ENCODE results near the gene MACROH2A2. TPM values are rescaled to one million over a fixed set of nuclear protein-coding genes. Genes with fewer than 3 reads are reported as not detected.
"Not testable (repeated sequence)": the region's sequence is repeated elsewhere in the genome, so short reads cannot be mapped to it uniquely, and the experiment has no call there.

The MACROH2A2 gene
- total RNA-seq, 1 experiment from 2014 or later, result 11.3 TPM

DNA sequence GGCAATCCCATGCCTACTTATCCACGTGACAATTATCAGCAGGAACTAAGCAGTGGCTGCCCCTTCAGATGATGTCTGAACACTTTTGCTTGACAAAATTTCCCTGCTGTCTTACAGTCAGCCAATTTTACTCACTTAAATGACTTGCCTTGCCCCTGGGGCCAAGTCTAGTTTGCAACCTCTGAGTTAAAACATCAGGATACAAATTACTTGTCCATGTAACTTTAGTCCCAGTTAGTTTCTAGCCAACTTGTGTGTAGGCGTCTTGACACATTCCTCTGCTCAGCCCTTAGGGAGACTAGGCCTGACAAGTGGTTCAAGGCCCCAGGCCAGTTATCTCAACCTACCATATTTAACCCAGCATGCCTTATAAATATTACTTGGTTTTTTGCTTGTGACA is 105.5 kb downstream of the MACROH2A2 start:
- no peaks in the 10 kb centered on the region for H3K4me1 ChIP-seq (ENCODE audit: insufficient read depth, low read length)
- no peak overlapping the region for H4K5ac ChIP-seq (ENCODE audit: insufficient read length, low read depth, low read length)
- H3T11ph ChIP-seq (ENCODE audit: low read length), result no peak overlapping the region
- H3K27me3 ChIP-seq (ENCODE audit: insufficient read depth, low read length), result no peaks in the 10 kb centered on the region
- no peak overlapping the region for H3K4me2 ChIP-seq (ENCODE audit: insufficient read depth, insufficient read length, low read length)
- no peak overlapping the region for H2BK15ac ChIP-seq (ENCODE audit: low read depth, low read length)
- no peak overlapping the region for H2BK20ac ChIP-seq (ENCODE audit: low read depth, low read length, poor library complexity, severe bottlenecking)
- no peak overlapping the region for H3K4ac ChIP-seq (ENCODE audit: low read depth, low read length)
- H3K18ac ChIP-seq (ENCODE audit: insufficient read length, low read depth, low read length), result no peak overlapping the region
- no peak overlapping the region for H3K4me3 Mint-ChIP-seq
- H4K20me1 ChIP-seq (ENCODE audit: control insufficient read depth, insufficient read depth, insufficient read length), result no peaks in the 10 kb centered on the region
- H2BK5ac ChIP-seq (ENCODE audit: insufficient read length, low read length), result no peak overlapping the region
- H3K27ac Mint-ChIP-seq, result no peak overlapping the region; a peak in 1 of 7 replicates
- no peak overlapping the region for H2AK5ac ChIP-seq (ENCODE audit: insufficient read length, low read length)
- H4K91ac ChIP-seq (ENCODE audit: insufficient read length, low read depth, low read length), result no peak overlapping the region
- H3K27ac ChIP-seq (ENCODE audit: insufficient read length, low read depth, low read length), result no peak overlapping the region
- H3K9me3 ChIP-seq (ENCODE audit: control insufficient read depth, low read depth, low read length), result no peaks in the 10 kb centered on the region
- H3K36me3 Mint-ChIP-seq (ENCODE audit: insufficient read depth in 1 of 3, low read depth in 3 of 3), result peaks cover 23 to 70% (median 69%) of the 10 kb centered on the region in 3 experiments; a peak in 6 of 7 replicates
- no peak overlapping the region for H3K14ac ChIP-seq (ENCODE audit: insufficient read depth, low read length)
- H3K23me2 ChIP-seq (ENCODE audit: insufficient read length, low read depth, low read length, poor library complexity, severe bottlenecking), result no peaks in the 10 kb centered on the region
- no peak overlapping the region for H2BK12ac ChIP-seq (ENCODE audit: insufficient read length, low read depth, low read length)
- H2AFZ ChIP-seq (ENCODE audit: low read length), result no peak overlapping the region
- TF ChIP-seq, protein P1, sequence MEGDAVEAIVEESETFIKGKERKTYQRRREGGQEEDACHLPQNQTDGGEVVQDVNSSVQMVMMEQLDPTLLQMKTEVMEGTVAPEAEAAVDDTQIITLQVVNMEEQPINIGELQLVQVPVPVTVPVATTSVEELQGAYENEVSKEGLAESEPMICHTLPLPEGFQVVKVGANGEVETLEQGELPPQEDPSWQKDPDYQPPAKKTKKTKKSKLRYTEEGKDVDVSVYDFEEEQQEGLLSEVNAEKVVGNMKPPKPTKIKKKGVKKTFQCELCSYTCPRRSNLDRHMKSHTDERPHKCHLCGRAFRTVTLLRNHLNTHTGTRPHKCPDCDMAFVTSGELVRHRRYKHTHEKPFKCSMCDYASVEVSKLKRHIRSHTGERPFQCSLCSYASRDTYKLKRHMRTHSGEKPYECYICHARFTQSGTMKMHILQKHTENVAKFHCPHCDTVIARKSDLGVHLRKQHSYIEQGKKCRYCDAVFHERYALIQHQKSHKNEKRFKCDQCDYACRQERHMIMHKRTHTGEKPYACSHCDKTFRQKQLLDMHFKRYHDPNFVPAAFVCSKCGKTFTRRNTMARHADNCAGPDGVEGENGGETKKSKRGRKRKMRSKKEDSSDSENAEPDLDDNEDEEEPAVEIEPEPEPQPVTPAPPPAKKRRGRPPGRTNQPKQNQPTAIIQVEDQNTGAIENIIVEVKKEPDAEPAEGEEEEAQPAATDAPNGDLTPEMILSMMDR (conservative IDR thresholded peaks at IDR 0.05), result no peak
- no peak overlapping the region for H3K23ac ChIP-seq (ENCODE audit: insufficient read length, low read depth, low read length)
- DNase-seq, result no peak
- H4K8ac ChIP-seq (replicated peaks; ENCODE audit: insufficient read length, low read depth, low read length), result no peak overlapping the region
- peaks cover 5% of the 10 kb centered on the region; the same call in 1 of the 2 replicates for H3K79me2 ChIP-seq (ENCODE audit: insufficient read depth, low read length)
- no peaks in the 10 kb centered on the region for H3K27me3 Mint-ChIP-seq (ENCODE audit: low read depth)
- WGBS (ENCODE audit: extremely low coverage, insufficient read length, low lambda C conversion rate), result no CpG with 5 or more reads among the region's 2 CpGs
- no peak overlapping the region for H3K9ac ChIP-seq (ENCODE audit: extremely low read depth, insufficient read length, low read length)
- no peaks in the 10 kb centered on the region for H3K9me3 Mint-ChIP-seq
- no peaks in the 10 kb centered on the region for H3K79me1 ChIP-seq (ENCODE audit: insufficient read depth, low read depth, low read length, poor library complexity, severe bottlenecking)
- H2BK120ac ChIP-seq (ENCODE audit: low read depth, low read length, poor library complexity, severe bottlenecking), result no peak overlapping the region
- H3K56ac ChIP-seq (ENCODE audit: insufficient read length, low read depth, low read length), result no peak overlapping the region
- peaks cover 9 to 17% of the 10 kb centered on the region in 2 experiments for H3K4me1 Mint-ChIP-seq

DNA sequence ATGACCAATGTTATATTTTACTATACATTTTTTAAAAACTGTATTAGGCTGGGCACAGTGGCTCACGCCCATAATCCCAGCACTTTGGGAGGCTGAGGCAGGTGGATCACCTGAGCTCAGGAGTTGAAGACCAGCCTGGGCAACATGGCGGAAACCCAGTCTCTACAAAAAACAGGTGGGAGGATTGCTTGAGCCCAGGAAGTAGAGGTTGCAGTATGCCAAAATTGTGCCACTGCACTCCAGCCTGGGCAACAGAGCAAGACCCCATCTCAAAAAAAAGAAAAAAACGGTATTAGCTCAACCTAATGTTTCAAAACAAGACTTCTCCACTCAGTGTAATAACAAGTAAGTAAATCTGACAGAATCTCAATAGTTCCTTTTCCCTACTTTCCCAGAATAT is 106.7 kb downstream of the MACROH2A2 start:
- WGBS (ENCODE audit: extremely low coverage, insufficient read length, low lambda C conversion rate), result no CpG with 5 or more reads among the region's 3 CpGs
- H2BK5ac ChIP-seq (ENCODE audit: insufficient read length, low read length); H2AK5ac ChIP-seq (ENCODE audit: insufficient read length, low read length); H3K79me1 ChIP-seq (ENCODE audit: insufficient read depth, low read depth, low read length, poor library complexity, severe bottlenecking); H4K8ac ChIP-seq (replicated peaks; ENCODE audit: insufficient read length, low read depth, low read length); H2BK12ac ChIP-seq (ENCODE audit: insufficient read length, low read depth, low read length); H4K20me1 ChIP-seq (ENCODE audit: control insufficient read depth, insufficient read depth, insufficient read length); H4K5ac ChIP-seq (ENCODE audit: insufficient read length, low read depth, low read length); H3K23ac ChIP-seq (ENCODE audit: insufficient read length, low read depth, low read length); H3K27ac ChIP-seq (ENCODE audit: insufficient read length, low read depth, low read length); H3K27me3 Mint-ChIP-seq (ENCODE audit: low read depth); H2BK15ac ChIP-seq (ENCODE audit: low read depth, low read length); H4K91ac ChIP-seq (ENCODE audit: insufficient read length, low read depth, low read length); H3K9ac ChIP-seq (ENCODE audit: extremely low read depth, insufficient read length, low read length); H3K27me3 ChIP-seq (ENCODE audit: insufficient read depth, low read length); H3K4me3 Mint-ChIP-seq; H2BK20ac ChIP-seq (ENCODE audit: low read depth, low read length, poor library complexity, severe bottlenecking); H3K4me2 ChIP-seq (ENCODE audit: insufficient read depth, insufficient read length, low read length); H3K4me1 ChIP-seq (ENCODE audit: insufficient read depth, low read length); DNase-seq; H3K18ac ChIP-seq (ENCODE audit: insufficient read length, low read depth, low read length); H3K27ac Mint-ChIP-seq; H3K9me3 ChIP-seq (ENCODE audit: control insufficient read depth, low read depth, low read length); H2BK120ac ChIP-seq (ENCODE audit: low read depth, low read length, poor library complexity, severe bottlenecking); H3K9me3 Mint-ChIP-seq; H3K14ac ChIP-seq (ENCODE audit: insufficient read depth, low read length); H3K23me2 ChIP-seq (ENCODE audit: insufficient read length, low read depth, low read length, poor library complexity, severe bottlenecking); H3K4ac ChIP-seq (ENCODE audit: low read depth, low read length); H2AFZ ChIP-seq (ENCODE audit: low read length); H3K56ac ChIP-seq (ENCODE audit: insufficient read length, low read depth, low read length); H3T11ph ChIP-seq (ENCODE audit: low read length): not testable (repeated sequence)
- Mint-ChIP-seq H3K4me1 (peaks cover 14 to 17% of the 10 kb centered on the region in 2 experiments), H3K36me3 (ENCODE audit: insufficient read depth in 1 of 3, low read depth in 3 of 3) (peaks cover 17 to 58% (median 57%) of the 10 kb centered on the region in 3 experiments; a peak in 6 of 7 replicates)
- peaks cover 10% of the 10 kb centered on the region; the same call in 1 of the 2 replicates for H3K79me2 ChIP-seq (ENCODE audit: insufficient read depth, low read length)

Data from H9 (cell line).